Measurements from ENCODE around the gene NYAP2. TPM values are rescaled to one million over a fixed set of nuclear protein-coding genes. Genes with fewer than 3 reads are reported as not detected.

NYAP2 gene
- total RNA-seq, 1 experiment from 2014 or later, result not detected

- H3K4me3 ChIP-seq (replicated peaks in 1 of 2; ENCODE audit: low read depth in 1 of 2, low read length in 2 of 2), result no peak overlapping the region
- intact Hi-C loops (cut with micrococcal nuclease), result no loop called here
- H2AFZ ChIP-seq (ENCODE audit: low read depth, low read length, poor library complexity, severe bottlenecking), result no peak overlapping the region
- ChIA-PET POLR2A (no interaction called here), CTCF (no interaction called here), RAD21 (ENCODE audit: low non-redundant PET in 1 of 2, low total read pairs in 2 of 2, uncharacterized antibody in 2 of 2, unreplicated experiment in 2 of 2) (no interaction called here)
- no peaks in the 10 kb centered on the region for H3K79me2 ChIP-seq (ENCODE audit: insufficient read depth, low read length)
- no peaks in the 10 kb centered on the region for H3K9me3 ChIP-seq (ENCODE audit: control insufficient read depth in 1 of 2, insufficient read depth in 1 of 2, low read depth in 1 of 2, low read length in 2 of 2)
- no peak overlapping the region for H3K9ac ChIP-seq (ENCODE audit: low read length)
- no peaks in the 10 kb centered on the region for H4K20me1 ChIP-seq (ENCODE audit: insufficient read depth)
- no peaks in the 10 kb centered on the region for H3K27me3 ChIP-seq (ENCODE audit: insufficient read depth, low read length)
- H3K9me2 ChIP-seq (ENCODE audit: insufficient read depth), result no peaks in the 10 kb centered on the region
- no peaks in the 10 kb centered on the region for H3K36me3 ChIP-seq (ENCODE audit: control insufficient read depth in 1 of 2, insufficient read depth in 2 of 2, low read length in 2 of 2)
- H3K27ac ChIP-seq (ENCODE audit: low read depth, low read length), result no peak overlapping the region
- ATAC-seq (no peak), DNase-seq (ENCODE audit: low read depth, low spot score) (no peak)
- no peak for TF ChIP-seq ZFX (IDR thresholded peaks at IDR 0.05)
- no peak for TF ChIP-seq ZNF274 (IDR thresholded peaks at IDR 0.05; ENCODE audit: low read depth, low read length)
- TF ChIP-seq ELF1 (IDR thresholded peaks at IDR 0.05; ENCODE audit: borderline replicate concordance, low read depth), result no peak
- no peak for TF ChIP-seq EGR1 (IDR thresholded peaks at IDR 0.05; ENCODE audit: low read depth)
- no peak for TF ChIP-seq SP1 (IDR thresholded peaks at IDR 0.05; ENCODE audit: low read depth)
- no peak for TF ChIP-seq ATF3 (IDR thresholded peaks at IDR 0.05)
- TF ChIP-seq RAD21 (IDR thresholded peaks at IDR 0.05; ENCODE audit: low read depth), result no peak
- TF ChIP-seq, protein P1, sequence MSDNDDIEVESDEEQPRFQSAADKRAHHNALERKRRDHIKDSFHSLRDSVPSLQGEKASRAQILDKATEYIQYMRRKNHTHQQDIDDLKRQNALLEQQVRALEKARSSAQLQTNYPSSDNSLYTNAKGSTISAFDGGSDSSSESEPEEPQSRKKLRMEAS (IDR thresholded peaks at IDR 0.05), result no peak
- TF ChIP-seq JUND (IDR thresholded peaks at IDR 0.05), result no peak
- TF ChIP-seq FOSL1 (IDR thresholded peaks at IDR 0.05; ENCODE audit: low read depth), result no peak
- no peak for TF ChIP-seq EZH2 (IDR thresholded peaks at IDR 0.05)
- no peak for TF ChIP-seq TCF7L2 (IDR thresholded peaks at IDR 0.05; ENCODE audit: borderline replicate concordance, extremely low read depth, insufficient read depth, insufficient read length)
- TF ChIP-seq SRF (IDR thresholded peaks at IDR 0.05; ENCODE audit: low read depth), result no peak
- TF ChIP-seq YY1 (IDR thresholded peaks at IDR 0.05; ENCODE audit: extremely low read depth, insufficient replicate concordance, low read depth, low read length), result no peak
- TF ChIP-seq CEBPB (IDR thresholded peaks at IDR 0.05; ENCODE audit: low read depth), result no peak
- TF ChIP-seq CTCF (IDR thresholded peaks at IDR 0.05 in 2 of 3, conservative IDR thresholded peaks at IDR 0.05 in 1 of 3; ENCODE audit: borderline replicate concordance in 1 of 3, insufficient read depth in 1 of 3, low read depth in 2 of 3, low read length in 2 of 3), result no peak
- no peak for TF ChIP-seq POLR2A (IDR thresholded peaks at IDR 0.05; ENCODE audit: borderline replicate concordance, extremely low read depth, insufficient read depth, insufficient read length)
- TF ChIP-seq CBX3 (IDR thresholded peaks at IDR 0.05; ENCODE audit: low read depth), result no peak
- no TSS peak for BruUV-seq (replicated peaks)
- H3K4me2 ChIP-seq (ENCODE audit: low read length), result no peak overlapping the region
- H3K4me1 ChIP-seq (ENCODE audit: control insufficient read depth in 1 of 2, insufficient read depth in 2 of 2, low read length in 2 of 2), result no peaks in the 10 kb centered on the region
Measured at GRCh38 chr2:225581135-225581534, 181.6 kb downstream of the NYAP2 start.

Data from HCT116 (cell line).